GM23338 (cell line): ENCODE data around the gene PNN. TPM values are rescaled to one million over a fixed set of nuclear protein-coding genes. Genes with fewer than 3 reads are reported as not detected.

Experiments
- ATAC-seq: fragments of 200-7000 bp; cut with Tn5 transposase; 3 replicates; pipeline ENCODE4 v1.9.1; 2020
- DNase-seq: peaks from one replicate; pipeline ENCODE4 v3.0.0-alpha.2; 2015; ENCODE audit warnings: low spot score
- H2AFZ ChIP-seq: fragments of 200-600 bp; sonication (generic); 2 replicates; pipeline ENCODE4 v1.8.0; 2016; ENCODE audit warnings: antibody characterized with exemption, mild to moderate bottlenecking, moderate library complexity
- H3F3A ChIP-seq: fragments of 200-600 bp; sonication (generic); replicated peaks from 2 replicates; pipeline ENCODE4 v1.8.0; 2017; ENCODE audit warnings: antibody characterized with exemption, mixed run types, low read depth
- H3K27ac ChIP-seq: fragments of 200-600 bp; sonication (generic); 2 replicates; pipeline ENCODE4 v1.6.1; 2016; ENCODE audit warnings: low read depth
- H3K27me3 ChIP-seq: fragments of 200-600 bp; sonication (generic); 2 replicates; pipeline ENCODE4 v1.8.0; 2016; ENCODE audit warnings: mild to moderate bottlenecking, mixed run types, moderate library complexity; ENCODE audit not compliant: insufficient read depth
- H3K36me3 ChIP-seq: fragments of 200-600 bp; sonication (generic); 2 replicates; pipeline ENCODE4 v1.8.0; 2016; ENCODE audit warnings: mild to moderate bottlenecking; ENCODE audit not compliant: insufficient read depth
- H3K4me1 ChIP-seq: fragments of 200-600 bp; sonication (generic); 2 replicates; pipeline ENCODE4 v1.8.0; 2016; ENCODE audit warnings: mild to moderate bottlenecking, moderate library complexity; ENCODE audit not compliant: insufficient read depth
- H3K4me2 ChIP-seq: fragments of 200-600 bp; sonication (generic); 2 replicates; pipeline ENCODE4 v1.7.1; 2017; ENCODE audit warnings: mixed run types
- H3K4me3 ChIP-seq: fragments of 200-600 bp; sonication (generic); 2 replicates; pipeline ENCODE4 v1.6.1; 2016; ENCODE audit warnings: mixed run types
- H3K79me2 ChIP-seq: fragments of 200-600 bp; sonication (generic); replicated peaks from 2 replicates; pipeline ENCODE4 v1.8.0; 2017; ENCODE audit warnings: mild to moderate bottlenecking; ENCODE audit not compliant: insufficient read depth
- H3K9me2 ChIP-seq: fragments of 200-600 bp; sonication (generic); 2 replicates; pipeline ENCODE4 v1.8.0; 2017; ENCODE audit not compliant: insufficient read depth
- H4K20me1 ChIP-seq: fragments of 200-600 bp; sonication (generic); replicated peaks from 2 replicates; pipeline ENCODE4 v1.8.0; 2017; ENCODE audit warnings: mild to moderate bottlenecking; ENCODE audit not compliant: insufficient read depth
- H3K27ac Mint-ChIP-seq: 2 replicates; pipeline ENCODE4 v1.8.0; 2020; ENCODE audit warnings: inconsistent platforms, mild to moderate bottlenecking, moderate library complexity, mixed read lengths
- H3K27me3 Mint-ChIP-seq: 3 replicates; pipeline ENCODE4 v1.8.0; 2022; ENCODE audit warnings: low read depth, mild to moderate bottlenecking, moderate library complexity, mixed read lengths, inconsistent platforms; ENCODE audit not compliant: insufficient read depth, poor library complexity
- H3K36me3 Mint-ChIP-seq: 3 replicates; pipeline ENCODE4 v1.8.0; 2021; ENCODE audit warnings: low read depth, mild to moderate bottlenecking, inconsistent platforms, moderate library complexity, mixed read lengths
- H3K4me1 Mint-ChIP-seq: 3 replicates; pipeline ENCODE4 v1.8.0; 2020; ENCODE audit warnings: mild to moderate bottlenecking, inconsistent platforms, mixed read lengths
- H3K4me3 Mint-ChIP-seq: 3 replicates; pipeline ENCODE4 v1.8.0; 2021; ENCODE audit warnings: moderate library complexity, mild to moderate bottlenecking, inconsistent platforms, mixed read lengths
- H3K9me3 Mint-ChIP-seq: 3 replicates; pipeline ENCODE4 v1.8.0; 2020; ENCODE audit warnings: moderate library complexity, mild to moderate bottlenecking, inconsistent platforms, mixed read lengths
- CREB1 ChIP-seq: fragments of 250-450 bp; sonication (Bioruptor Pico); IDR thresholded peaks from 2 replicates; pipeline ENCODE4 v1.5.0; 2020; ENCODE audit warnings: low read depth, mild to moderate bottlenecking, moderate library complexity
- CTCF ChIP-seq, 2 experiments: fragments of 200-600 bp in 1 of 2; sonication (generic) in 1 of 2; conservative IDR thresholded peaks; 2 replicates each; pipeline versions ENCODE4 v1.5.1 to v1.6.1; 2016 to 2017; ENCODE audit warnings: antibody characterized with exemption in 2 of 2, low read depth in 2 of 2, mild to moderate bottlenecking in 2 of 2, moderate library complexity in 1 of 2
- ETS1 ChIP-seq: IDR thresholded peaks from 2 replicates; pipeline ENCODE4 v1.6.1; 2016; ENCODE audit warnings: antibody characterized with exemption
- EZH2 ChIP-seq: fragments of 200-600 bp; sonication (generic); IDR thresholded peaks from one replicate; pipeline ENCODE4 v1.8.0; 2017; ENCODE audit warnings: antibody characterized with exemption, mild to moderate bottlenecking, low read depth; ENCODE audit not compliant: unreplicated experiment
- EZH2phosphoT487 ChIP-seq: fragments of 200-600 bp; sonication (generic); IDR thresholded peaks from one replicate; pipeline ENCODE4 v1.8.1; 2018; ENCODE audit warnings: antibody characterized with exemption; ENCODE audit not compliant: unreplicated experiment
- JUNB ChIP-seq: IDR thresholded peaks from one replicate; pipeline ENCODE4 v1.6.1; 2016; ENCODE audit warnings: antibody characterized with exemption; ENCODE audit not compliant: unreplicated experiment
- NANOG ChIP-seq: IDR thresholded peaks from 2 replicates; pipeline ENCODE4 v1.6.1; 2016; ENCODE audit warnings: antibody characterized with exemption, borderline replicate concordance
- REST ChIP-seq: IDR thresholded peaks from one replicate; pipeline ENCODE4 v1.6.1; 2018; ENCODE audit warnings: antibody characterized with exemption; ENCODE audit not compliant: unreplicated experiment
- STAT1 ChIP-seq: IDR thresholded peaks from one replicate; pipeline ENCODE4 v1.6.1; 2016; ENCODE audit warnings: antibody characterized with exemption; ENCODE audit not compliant: unreplicated experiment
- ZNF114 ChIP-seq: fragments of 250-450 bp; sonication (Bioruptor Pico); IDR thresholded peaks from 2 replicates; pipeline ENCODE4 v1.5.0; 2020; ENCODE audit warnings: mild to moderate bottlenecking, moderate library complexity
- ZNF331 ChIP-seq: fragments of 250-450 bp; sonication (Bioruptor Pico); IDR thresholded peaks from 2 replicates; pipeline ENCODE4 v1.5.0; 2020; ENCODE audit warnings: low read depth, mild to moderate bottlenecking, moderate library complexity
- polyA plus RNA-seq: library from polyadenylated mRNA; unstranded; fragments of >200 nt; fragmentation: Nextera tagmentation; extraction: Ambion mirVana; gene quantifications from 2 replicates; pipeline ENCODE4 v1.2.1, GENCODE V29; 2016
- total RNA-seq: library from RNA; depleted of rRNA; stranded (reverse); fragments of >200 nt; shearing (Covaris generic); gene quantifications from 2 replicates; pipeline ENCODE4 v1.2.3, GENCODE V29; 2014

The PNN gene
- total and polyA plus RNA-seq, 2 experiments from 2014 or later, result 60.0 to 325 TPM

GRCh38 chr14:39217214-39217879 is 42.3 kb downstream of the PNN start (continued):
- TF ChIP-seq REST (no peak), STAT1 (no peak), ZNF114 (CRISPR knock-in tag) (no peak), ETS1 (no peak), CREB1 (CRISPR knock-in tag) (no peak), NANOG (no peak), JUNB (no peak)

- Mint-ChIP-seq H3K4me1 (peaks cover 7% of the 10 kb centered on the region; the same call in 2 of the 3 replicates), H3K27me3 (peaks cover 1% of the 10 kb centered on the region), H3K9me3 (no peaks in the 10 kb centered on the region), H3K36me3 (no peaks in the 10 kb centered on the region), H3K27ac (no peak overlapping the region), H3K4me3 (no peak overlapping the region)
- Histone ChIP-seq H3K79me2 (no peaks in the 10 kb centered on the region), H3F3A (no peaks in the 10 kb centered on the region), H3K27ac (no peak overlapping the region), H3K36me3 (no peaks in the 10 kb centered on the region), H4K20me1 (no peaks in the 10 kb centered on the region), H3K4me1 (no peaks in the 10 kb centered on the region), H2AFZ (peak overlapping the region; percentile 9; the same call in 1 of the 2 replicates), H3K27me3 (no peaks in the 10 kb centered on the region), H3K4me2 (no peak overlapping the region), H3K4me3 (no peak overlapping the region), H3K9me2 (no peaks in the 10 kb centered on the region)
- no peak for TF ChIP-seq STAT1
- TF ChIP-seq ZNF331 (CRISPR knock-in tag), result no peak
- TF ChIP-seq CTCF (conservative IDR thresholded peaks at IDR 0.05; ENCODE audit: low read depth in 2 of 2), result no peak
- TF ChIP-seq JUNB, result no peak
- TF ChIP-seq REST, result no peak
- TF ChIP-seq EZH2phosphoT487, result no peak
- no peak for TF ChIP-seq ETS1
- TF ChIP-seq EZH2, result no peak
- ATAC-seq (no peak), DNase-seq (no peak)
Observed at GRCh38 chr14:39218171-39218769, 43.2 kb downstream of the PNN start.
